ENCODE data around the gene ZNF579. TPM values are rescaled to one million over a fixed set of nuclear protein-coding genes. Genes with fewer than 3 reads are reported as not detected.

The ZNF579 gene
- total and polyA plus RNA-seq, 2 of the 13 experiments (the other 11 are each of a cell fraction or from before 2014, with no cell fraction given): 2.1 to 2.9 TPM

GRCh38 chr19:55598719-55599467 lies 18.2 kb upstream of the ZNF579 start (continued):
- peak; percentile 29; the same call in 1 of the 2 replicates for TF ChIP-seq ARID5B (CRISPR knock-in tag; IDR thresholded peaks at IDR 0.05)
- no peak for TF ChIP-seq ZNF253 (CRISPR knock-in tag; IDR thresholded peaks at IDR 0.05; ENCODE audit: borderline replicate concordance)
- TF ChIP-seq KMT2B (CRISPR knock-in tag; IDR thresholded peaks at IDR 0.05): no peak
- TF ChIP-seq ZNF574 (CRISPR knock-in tag; IDR thresholded peaks at IDR 0.05): no peak
- no peak for TF ChIP-seq TSC22D2 (CRISPR knock-in tag; IDR thresholded peaks at IDR 0.05; ENCODE audit: borderline replicate concordance)
- no peak for TF ChIP-seq PRDM15 (CRISPR knock-in tag; IDR thresholded peaks at IDR 0.05)
- peak; percentile 34; the same call in 1 of the 2 replicates for TF ChIP-seq MTA1 (CRISPR knock-in tag; IDR thresholded peaks at IDR 0.05; ENCODE audit: borderline replicate concordance)
- no peak for TF ChIP-seq ZBTB20 (CRISPR knock-in tag; IDR thresholded peaks at IDR 0.05; ENCODE audit: borderline replicate concordance, low read depth)
- peak in 1 of 2 experiments; percentile 18; a peak in 2 of 4 replicates for TF ChIP-seq POLR2A (IDR thresholded peaks at IDR 0.05; ENCODE audit: insufficient read depth in 1 of 2, low read depth in 2 of 2, low read length in 2 of 2)
- peak; percentile 96 for TF ChIP-seq RBM39 (IDR thresholded peaks at IDR 0.05; ENCODE audit: low read depth, low read length, poor library complexity, severe bottlenecking)
- peak; percentile 43 for TF ChIP-seq HNRNPLL (IDR thresholded peaks at IDR 0.05; ENCODE audit: low read depth, low read length, poor library complexity, severe bottlenecking)
- no peak for TF ChIP-seq SRSF1 (optimal IDR thresholded peaks at IDR 0.05; ENCODE audit: low read depth, low read length)
- TF ChIP-seq ZKSCAN1 (IDR thresholded peaks at IDR 0.05; ENCODE audit: low read length): no peak
- TF ChIP-seq EZH2 (conservative IDR thresholded peaks at IDR 0.05; ENCODE audit: low read depth, low read length): no peak
- TF ChIP-seq SNAPC5 (CRISPR knock-in tag; IDR thresholded peaks at IDR 0.05; ENCODE audit: borderline replicate concordance): no peak
- peak; percentile 34; the same call in 1 of the 2 replicates for TF ChIP-seq KAT7 (CRISPR knock-in tag; IDR thresholded peaks at IDR 0.05; ENCODE audit: borderline replicate concordance)
- no peak for TF ChIP-seq WIZ (CRISPR knock-in tag; IDR thresholded peaks at IDR 0.05)
- TF ChIP-seq CHCHD3 (CRISPR knock-in tag; IDR thresholded peaks at IDR 0.05): no peak
- TF ChIP-seq ZNF564 (CRISPR knock-in tag; IDR thresholded peaks at IDR 0.05): no peak
